22Rv1 (cell line): Measurements from ENCODE around the gene CCDC183.

Experiments used
- CTCF ChIP-seq: fragments of 450-650 bp; IDR thresholded peaks from 2 replicates; pipeline ENCODE4 v1.5.1; 2017; ENCODE audit warnings: mild to moderate bottlenecking
- ZFX ChIP-seq: fragments of 450-650 bp; IDR thresholded peaks from 2 replicates; pipeline ENCODE4 v1.6.1; 2017; ENCODE audit warnings: antibody characterized with exemption, borderline replicate concordance

GRCh38 chr9:136784249-136784996, 11.7 kb upstream of the CCDC183 start:
- peak; percentile 70 for TF ChIP-seq CTCF
- no peak for TF ChIP-seq ZFX
